ENCODE measurements around the gene FOXN3.

DNA sequence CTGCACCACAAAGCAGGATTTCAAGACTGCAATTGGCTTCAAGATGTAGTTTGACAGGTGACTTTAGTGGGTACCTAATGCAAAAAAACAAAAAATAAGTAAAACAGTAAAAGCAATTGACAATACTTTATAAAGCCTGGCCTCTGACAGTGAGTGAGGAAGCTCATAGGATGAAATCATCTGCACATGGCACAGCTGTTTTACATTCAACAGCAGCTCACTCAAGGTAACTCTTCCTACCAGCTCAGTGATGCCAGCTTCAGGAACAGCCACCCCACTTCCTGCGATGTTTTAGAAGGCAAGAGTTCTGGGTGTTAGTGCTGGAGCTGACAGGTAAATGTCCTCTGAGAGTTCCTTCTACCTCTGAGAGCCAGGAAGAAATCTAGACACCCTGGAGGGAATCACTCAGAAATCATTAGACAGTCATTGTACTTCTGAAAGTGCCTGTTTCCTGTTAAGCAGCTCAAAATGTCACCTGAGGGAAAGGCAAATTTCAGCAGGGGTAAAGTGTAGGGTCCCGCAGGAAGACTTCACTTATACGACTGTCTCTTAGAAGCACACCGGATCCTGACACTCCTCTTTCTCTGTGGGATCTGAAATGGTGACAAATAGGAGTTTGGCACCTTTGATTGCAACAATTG is 99.9 kb downstream of the FOXN3 start:
- TF ChIP-seq, protein P1, sequence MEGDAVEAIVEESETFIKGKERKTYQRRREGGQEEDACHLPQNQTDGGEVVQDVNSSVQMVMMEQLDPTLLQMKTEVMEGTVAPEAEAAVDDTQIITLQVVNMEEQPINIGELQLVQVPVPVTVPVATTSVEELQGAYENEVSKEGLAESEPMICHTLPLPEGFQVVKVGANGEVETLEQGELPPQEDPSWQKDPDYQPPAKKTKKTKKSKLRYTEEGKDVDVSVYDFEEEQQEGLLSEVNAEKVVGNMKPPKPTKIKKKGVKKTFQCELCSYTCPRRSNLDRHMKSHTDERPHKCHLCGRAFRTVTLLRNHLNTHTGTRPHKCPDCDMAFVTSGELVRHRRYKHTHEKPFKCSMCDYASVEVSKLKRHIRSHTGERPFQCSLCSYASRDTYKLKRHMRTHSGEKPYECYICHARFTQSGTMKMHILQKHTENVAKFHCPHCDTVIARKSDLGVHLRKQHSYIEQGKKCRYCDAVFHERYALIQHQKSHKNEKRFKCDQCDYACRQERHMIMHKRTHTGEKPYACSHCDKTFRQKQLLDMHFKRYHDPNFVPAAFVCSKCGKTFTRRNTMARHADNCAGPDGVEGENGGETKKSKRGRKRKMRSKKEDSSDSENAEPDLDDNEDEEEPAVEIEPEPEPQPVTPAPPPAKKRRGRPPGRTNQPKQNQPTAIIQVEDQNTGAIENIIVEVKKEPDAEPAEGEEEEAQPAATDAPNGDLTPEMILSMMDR (IDR thresholded peaks at IDR 0.05; ENCODE audit: insufficient read depth, low read depth, low read length): no peak
- no peak for TF ChIP-seq EZH2 (IDR thresholded peaks at IDR 0.05; ENCODE audit: insufficient read depth, low read length)

Measured in astrocyte (in vitro differentiated cells and primary cell).